Parathyroid adenoma (tissue), 2 donors: ENCODE results near the gene FOXG1.

Experiments used
- H2AFZ ChIP-seq: fragments of 300-600 bp; sonication (generic); one replicate; pipeline ENCODE4 v1.7.0; 2017; ENCODE audit warnings: antibody characterized with exemption, mild to moderate bottlenecking
- H3K27ac ChIP-seq: fragments of 300-600 bp; sonication (generic); one replicate; pipeline ENCODE4 v1.7.0; 2017
- H3K27me3 ChIP-seq: fragments of 300-600 bp; sonication (generic); one replicate; pipeline ENCODE4 v1.7.0; 2017; ENCODE audit warnings: low read length; ENCODE audit not compliant: control insufficient read depth, insufficient read depth
- H3K36me3 ChIP-seq: fragments of 300-600 bp; sonication (generic); one replicate; pipeline ENCODE4 v1.7.0; 2017; ENCODE audit warnings: low read length; ENCODE audit not compliant: control insufficient read depth, insufficient read depth
- H3K4me1 ChIP-seq: fragments of 300-600 bp; sonication (generic); one replicate; pipeline ENCODE4 v1.7.0; 2017; ENCODE audit warnings: control low read depth
- H3K4me2 ChIP-seq: fragments of 300-600 bp; sonication (generic); one replicate; pipeline ENCODE4 v1.7.0; 2017; ENCODE audit warnings: low read length
- H3K4me3 ChIP-seq: fragments of 300-600 bp; sonication (generic); one replicate; pipeline ENCODE4 v1.7.0; 2017; ENCODE audit warnings: low read depth, low read length
- H3K79me2 ChIP-seq: fragments of 300-600 bp; sonication (generic); one replicate; pipeline ENCODE4 v1.7.0; 2017; ENCODE audit warnings: control low read depth
- H3K9ac ChIP-seq: fragments of 300-600 bp; sonication (generic); one replicate; pipeline ENCODE4 v1.7.0; 2017; ENCODE audit warnings: mild to moderate bottlenecking
- H3K9me3 ChIP-seq: fragments of 300-600 bp; sonication (generic); one replicate; pipeline ENCODE4 v1.7.0; 2017; ENCODE audit warnings: low read length; ENCODE audit not compliant: control insufficient read depth
- TF ChIP-seq, protein P1 (sequence below): fragments of 300-600 bp; sonication (generic); IDR thresholded peaks from one replicate; pipeline ENCODE4 v1.7.0; 2017; ENCODE audit warnings: antibody characterized with exemption, mild to moderate bottlenecking
- donor health status: primary hyperparathyroidism.

Gene FOXG1

DNA sequence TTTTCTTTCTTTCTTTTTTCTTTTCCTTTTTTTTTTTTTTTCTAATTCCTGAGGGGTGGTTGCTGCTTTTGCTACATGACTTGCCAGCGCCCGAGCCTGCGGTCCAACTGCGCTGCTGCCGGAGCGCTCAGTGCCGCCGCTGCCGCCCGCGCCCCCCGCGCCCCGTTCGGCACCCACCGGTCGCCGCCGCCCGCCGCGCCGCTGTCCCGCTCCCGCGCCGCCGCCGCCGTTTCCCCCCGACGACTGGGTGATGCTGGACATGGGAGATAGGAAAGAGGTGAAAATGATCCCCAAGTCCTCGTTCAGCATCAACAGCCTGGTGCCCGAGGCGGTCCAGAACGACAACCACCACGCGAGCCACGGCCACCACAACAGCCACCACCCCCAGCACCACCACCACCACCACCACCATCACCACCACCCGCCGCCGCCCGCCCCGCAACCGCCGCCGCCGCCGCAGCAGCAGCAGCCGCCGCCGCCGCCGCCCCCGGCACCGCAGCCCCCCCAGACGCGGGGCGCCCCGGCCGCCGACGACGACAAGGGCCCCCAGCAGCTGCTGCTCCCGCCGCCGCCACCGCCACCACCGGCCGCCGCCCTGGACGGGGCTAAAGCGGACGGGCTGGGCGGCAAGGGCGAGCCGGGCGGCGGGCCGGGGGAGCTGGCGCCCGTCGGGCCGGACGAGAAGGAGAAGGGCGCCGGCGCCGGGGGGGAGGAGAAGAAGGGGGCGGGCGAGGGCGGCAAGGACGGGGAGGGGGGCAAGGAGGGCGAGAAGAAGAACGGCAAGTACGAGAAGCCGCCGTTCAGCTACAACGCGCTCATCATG lies 654 bp downstream of the FOXG1 start:
- TF ChIP-seq, protein P1, sequence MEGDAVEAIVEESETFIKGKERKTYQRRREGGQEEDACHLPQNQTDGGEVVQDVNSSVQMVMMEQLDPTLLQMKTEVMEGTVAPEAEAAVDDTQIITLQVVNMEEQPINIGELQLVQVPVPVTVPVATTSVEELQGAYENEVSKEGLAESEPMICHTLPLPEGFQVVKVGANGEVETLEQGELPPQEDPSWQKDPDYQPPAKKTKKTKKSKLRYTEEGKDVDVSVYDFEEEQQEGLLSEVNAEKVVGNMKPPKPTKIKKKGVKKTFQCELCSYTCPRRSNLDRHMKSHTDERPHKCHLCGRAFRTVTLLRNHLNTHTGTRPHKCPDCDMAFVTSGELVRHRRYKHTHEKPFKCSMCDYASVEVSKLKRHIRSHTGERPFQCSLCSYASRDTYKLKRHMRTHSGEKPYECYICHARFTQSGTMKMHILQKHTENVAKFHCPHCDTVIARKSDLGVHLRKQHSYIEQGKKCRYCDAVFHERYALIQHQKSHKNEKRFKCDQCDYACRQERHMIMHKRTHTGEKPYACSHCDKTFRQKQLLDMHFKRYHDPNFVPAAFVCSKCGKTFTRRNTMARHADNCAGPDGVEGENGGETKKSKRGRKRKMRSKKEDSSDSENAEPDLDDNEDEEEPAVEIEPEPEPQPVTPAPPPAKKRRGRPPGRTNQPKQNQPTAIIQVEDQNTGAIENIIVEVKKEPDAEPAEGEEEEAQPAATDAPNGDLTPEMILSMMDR = no peak

DNA sequence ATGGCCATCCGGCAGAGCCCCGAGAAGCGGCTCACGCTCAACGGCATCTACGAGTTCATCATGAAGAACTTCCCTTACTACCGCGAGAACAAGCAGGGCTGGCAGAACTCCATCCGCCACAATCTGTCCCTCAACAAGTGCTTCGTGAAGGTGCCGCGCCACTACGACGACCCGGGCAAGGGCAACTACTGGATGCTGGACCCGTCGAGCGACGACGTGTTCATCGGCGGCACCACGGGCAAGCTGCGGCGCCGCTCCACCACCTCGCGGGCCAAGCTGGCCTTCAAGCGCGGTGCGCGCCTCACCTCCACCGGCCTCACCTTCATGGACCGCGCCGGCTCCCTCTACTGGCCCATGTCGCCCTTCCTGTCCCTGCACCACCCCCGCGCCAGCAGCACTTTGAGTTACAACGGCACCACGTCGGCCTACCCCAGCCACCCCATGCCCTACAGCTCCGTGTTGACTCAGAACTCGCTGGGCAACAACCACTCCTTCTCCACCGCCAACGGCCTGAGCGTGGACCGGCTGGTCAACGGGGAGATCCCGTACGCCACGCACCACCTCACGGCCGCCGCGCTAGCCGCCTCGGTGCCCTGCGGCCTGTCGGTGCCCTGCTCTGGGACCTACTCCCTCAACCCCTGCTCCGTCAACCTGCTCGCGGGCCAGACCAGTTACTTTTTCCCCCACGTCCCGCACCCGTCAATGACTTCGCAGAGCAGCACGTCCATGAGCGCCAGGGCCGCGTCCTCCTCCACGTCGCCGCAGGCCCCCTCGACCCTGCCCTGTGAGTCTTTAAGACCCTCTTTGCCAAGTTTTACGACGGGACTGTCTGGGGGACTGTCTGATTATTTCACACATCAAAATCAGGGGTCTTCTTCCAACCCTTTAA lies 1.5 kb downstream of the FOXG1 start:
- Histone ChIP-seq H3K9me3 (no peaks in the 10 kb centered on the region), H3K4me1 (no peaks in the 10 kb centered on the region), H3K36me3 (no peaks in the 10 kb centered on the region), H3K4me2 (no peak overlapping the region), H3K4me3 (no peak overlapping the region), H3K27me3 (peaks cover 13% of the 10 kb centered on the region), H3K9ac (no peak overlapping the region), H3K27ac (no peak overlapping the region), H3K79me2 (no peaks in the 10 kb centered on the region), H2AFZ (no peak overlapping the region)
- TF ChIP-seq, protein P1 = no peak

More for the DNA sequence above, 654 bp downstream of the FOXG1 start:
- no peak overlapping the region for H3K4me3 ChIP-seq
- no peak overlapping the region for H2AFZ ChIP-seq
- H3K27me3 ChIP-seq = peaks cover 16% of the 10 kb centered on the region
- no peaks in the 10 kb centered on the region for H3K9me3 ChIP-seq
- no peak overlapping the region for H3K4me2 ChIP-seq
- H3K4me1 ChIP-seq = no peaks in the 10 kb centered on the region
- H3K27ac ChIP-seq = no peak overlapping the region
- no peaks in the 10 kb centered on the region for H3K36me3 ChIP-seq
- no peak overlapping the region for H3K9ac ChIP-seq
- no peaks in the 10 kb centered on the region for H3K79me2 ChIP-seq

DNA sequence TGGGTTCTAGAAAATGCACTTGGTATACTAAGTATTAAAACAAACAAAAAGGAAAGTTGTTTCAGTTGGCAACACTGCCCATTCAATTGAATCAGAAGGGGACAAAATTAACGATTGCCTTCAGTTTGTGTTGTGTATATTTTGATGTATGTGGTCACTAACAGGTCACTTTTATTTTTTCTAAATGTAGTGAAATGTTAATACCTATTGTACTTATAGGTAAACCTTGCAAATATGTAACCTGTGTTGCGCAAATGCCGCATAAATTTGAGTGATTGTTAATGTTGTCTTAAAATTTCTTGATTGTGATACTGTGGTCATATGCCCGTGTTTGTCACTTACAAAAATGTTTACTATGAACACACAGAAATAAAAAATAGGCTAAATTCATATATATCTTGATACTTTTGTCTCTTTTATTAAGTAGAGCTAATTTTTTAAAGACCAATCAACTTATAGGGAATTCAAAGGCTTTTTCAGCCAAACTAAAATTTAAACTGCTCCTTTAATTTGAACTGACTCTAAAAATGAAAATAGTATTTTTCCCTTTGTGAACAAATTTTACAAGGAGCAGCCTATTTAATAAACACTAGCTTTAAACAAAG lies 2.8 kb downstream of the FOXG1 start:
- Histone ChIP-seq H3K4me3 (no peak overlapping the region), H3K79me2 (no peaks in the 10 kb centered on the region), H3K9me3 (no peaks in the 10 kb centered on the region), H3K4me2 (no peak overlapping the region), H2AFZ (no peak overlapping the region), H3K27me3 (peaks cover 14% of the 10 kb centered on the region), H3K36me3 (no peaks in the 10 kb centered on the region), H3K9ac (no peak overlapping the region), H3K4me1 (no peaks in the 10 kb centered on the region), H3K27ac (no peak overlapping the region)
- TF ChIP-seq, protein P1 = no peak

DNA sequence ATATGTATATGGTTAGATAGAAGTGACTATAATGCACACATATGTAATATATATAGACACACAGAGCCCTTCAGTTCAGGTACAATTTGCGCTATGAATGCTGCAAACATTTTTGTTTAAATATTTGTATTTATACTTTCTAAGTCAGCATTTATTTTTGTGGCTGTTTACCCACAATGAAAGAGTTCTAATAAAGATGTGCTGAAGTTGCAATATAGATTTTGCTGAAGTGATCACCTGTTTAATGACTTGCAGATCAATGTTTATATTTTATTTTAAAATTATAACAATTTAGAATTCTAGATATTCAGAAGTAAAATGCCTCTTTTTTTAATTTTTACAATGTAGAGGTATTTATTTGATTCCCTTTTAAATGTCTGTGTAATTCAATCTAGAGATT lies 3.5 kb downstream of the FOXG1 start:
- no peak overlapping the region for H3K9ac ChIP-seq
- H3K4me2 ChIP-seq = no peak overlapping the region
- no peaks in the 10 kb centered on the region for H3K9me3 ChIP-seq
- H3K27me3 ChIP-seq = peaks cover 17% of the 10 kb centered on the region
- no peaks in the 10 kb centered on the region for H3K36me3 ChIP-seq
- no peak overlapping the region for H3K4me3 ChIP-seq
- H2AFZ ChIP-seq = no peak overlapping the region
- no peak overlapping the region for H3K27ac ChIP-seq
- no peaks in the 10 kb centered on the region for H3K4me1 ChIP-seq
- TF ChIP-seq, protein P1 = no peak
- no peaks in the 10 kb centered on the region for H3K79me2 ChIP-seq
